Activated T-helper 17 cell treated with anti-CD3 and anti-CD28 coated beads, Interleukin-2, amount 50 U/mL, for 72 hours (primary cell): ENCODE data around the gene PLAGL1. TPM values are rescaled to one million over a fixed set of nuclear protein-coding genes. Genes with fewer than 3 reads are reported as not detected.
A peak's percentile ranks its signal among the peaks of the same experiment; 100 is the strongest.
"Not testable (repeated sequence)": the region's sequence is repeated elsewhere in the genome, so short reads cannot be mapped to it uniquely, and the experiment has no call there.

Experiments used
- ATAC-seq: fragments of 150-1000 bp; cut with Tn5 transposase; replicated peaks from 2 replicates; pipeline ENCODE4 v1.10.0; 2021; ENCODE audit warnings: mild to moderate bottlenecking, moderate library complexity
- H3K27ac Mint-ChIP-seq: one replicate; pipeline ENCODE4 v1.8.0; 2022; ENCODE audit warnings: mixed read lengths
- H3K27me3 Mint-ChIP-seq: one replicate; pipeline ENCODE4 v1.8.0; 2022; ENCODE audit warnings: mixed read lengths
- H3K36me3 Mint-ChIP-seq: one replicate; pipeline ENCODE4 v1.8.0; 2022; ENCODE audit warnings: low read depth, mild to moderate bottlenecking, mixed read lengths
- H3K4me1 Mint-ChIP-seq: one replicate; pipeline ENCODE4 v1.8.0; 2022; ENCODE audit warnings: mixed read lengths
- H3K4me3 Mint-ChIP-seq: one replicate; pipeline ENCODE4 v1.8.0; 2022; ENCODE audit warnings: mild to moderate bottlenecking, mixed read lengths
- H3K9me3 Mint-ChIP-seq: one replicate; pipeline ENCODE4 v1.8.0; 2022; ENCODE audit warnings: mixed read lengths
- total RNA-seq, 2 donors: library from RNA; stranded (reverse); gene quantifications; one replicate each; pipeline ENCODE4 v1.2.3, GENCODE V29; 2022

Gene PLAGL1
- total RNA-seq, 2 donors from 2014 or later: 15.5 to 77.8 TPM

- H3K27me3 Mint-ChIP-seq: no peaks in the 10 kb centered on the region
- H3K36me3 Mint-ChIP-seq: no peaks in the 10 kb centered on the region
- H3K9me3 Mint-ChIP-seq: no peaks in the 10 kb centered on the region
- ATAC-seq: no peak
- no peak overlapping the region for H3K4me3 Mint-ChIP-seq
- H3K4me1 Mint-ChIP-seq: no peaks in the 10 kb centered on the region
- H3K27ac Mint-ChIP-seq: no peak overlapping the region
Observed at GRCh38 chr6:143949535-143949934, 58.5 kb downstream of the PLAGL1 start.

- Mint-ChIP-seq H3K9me3 (no peaks in the 10 kb centered on the region), H3K27ac (no peak overlapping the region), H3K4me1 (no peaks in the 10 kb centered on the region), H3K36me3 (no peaks in the 10 kb centered on the region), H3K4me3 (no peak overlapping the region), H3K27me3 (no peaks in the 10 kb centered on the region)
- ATAC-seq: no peak
Observed at GRCh38 chr6:143948208-143948607, 59.9 kb downstream of the PLAGL1 start.

- Mint-ChIP-seq H3K27me3 (no peaks in the 10 kb centered on the region), H3K4me3 (no peak overlapping the region), H3K27ac (no peak overlapping the region), H3K4me1 (peaks cover 5% of the 10 kb centered on the region), H3K9me3 (no peaks in the 10 kb centered on the region), H3K36me3 (no peaks in the 10 kb centered on the region)
- ATAC-seq: peak; percentile 53
Observed at GRCh38 chr6:143941852-143942627, 66.0 kb downstream of the PLAGL1 start.

GRCh38 chr6:143940011-143940597 lies 68.0 kb downstream of the PLAGL1 start:
- H3K36me3 Mint-ChIP-seq: no peaks in the 10 kb centered on the region
- H3K9me3 Mint-ChIP-seq: no peaks in the 10 kb centered on the region
- ATAC-seq: peak; percentile 76
- H3K27ac Mint-ChIP-seq: peak overlapping the region; percentile 6
- no peaks in the 10 kb centered on the region for H3K27me3 Mint-ChIP-seq
- H3K4me1 Mint-ChIP-seq: peaks cover 5% of the 10 kb centered on the region
- no peak overlapping the region for H3K4me3 Mint-ChIP-seq

GRCh38 chr6:143939364-143939763 lies 68.7 kb downstream of the PLAGL1 start:
- Mint-ChIP-seq H3K27ac (peak overlapping the region; percentile 6), H3K9me3 (no peaks in the 10 kb centered on the region), H3K27me3 (no peaks in the 10 kb centered on the region), H3K4me3 (no peak overlapping the region), H3K36me3 (no peaks in the 10 kb centered on the region), H3K4me1 (peaks cover 5% of the 10 kb centered on the region)
- ATAC-seq: no peak

- peaks cover under 1% of the 10 kb centered on the region for H3K9me3 Mint-ChIP-seq
- peaks cover 5% of the 10 kb centered on the region for H3K4me1 Mint-ChIP-seq
- no peak overlapping the region for H3K27ac Mint-ChIP-seq
Observed at GRCh38 chr6:143937668-143937970, 70.4 kb downstream of the PLAGL1 start.

GRCh38 chr6:143936778-143937667 lies 71.0 kb downstream of the PLAGL1 start:
- ATAC-seq: no peak
- peaks cover 5% of the 10 kb centered on the region for H3K9me3 Mint-ChIP-seq
- no peak overlapping the region for H3K27ac Mint-ChIP-seq
- no peaks in the 10 kb centered on the region for H3K36me3 Mint-ChIP-seq
- H3K4me1 Mint-ChIP-seq: peaks cover 5% of the 10 kb centered on the region
- H3K4me3 Mint-ChIP-seq: no peak overlapping the region
- no peaks in the 10 kb centered on the region for H3K27me3 Mint-ChIP-seq

More at GRCh38 chr6:143937668-143937970, 70.4 kb downstream of the PLAGL1 start:
- no peak for ATAC-seq
- no peak overlapping the region for H3K4me3 Mint-ChIP-seq
- no peaks in the 10 kb centered on the region for H3K27me3 Mint-ChIP-seq
- H3K36me3 Mint-ChIP-seq: no peaks in the 10 kb centered on the region

- Mint-ChIP-seq H3K9me3 (peaks cover 5% of the 10 kb centered on the region), H3K27ac (no peak overlapping the region), H3K36me3 (no peaks in the 10 kb centered on the region), H3K27me3 (no peaks in the 10 kb centered on the region), H3K4me1 (peaks cover 5% of the 10 kb centered on the region), H3K4me3 (no peak overlapping the region)
- ATAC-seq: no peak
Observed at GRCh38 chr6:143936347-143936746, 71.7 kb downstream of the PLAGL1 start.

GRCh38 chr6:143934867-143935266 lies 73.2 kb downstream of the PLAGL1 start:
- ATAC-seq: no peak
- no peak overlapping the region for H3K27ac Mint-ChIP-seq
- H3K4me3 Mint-ChIP-seq: no peak overlapping the region
- H3K4me1 Mint-ChIP-seq: peaks cover 1% of the 10 kb centered on the region
- peaks cover 5% of the 10 kb centered on the region for H3K9me3 Mint-ChIP-seq
- no peaks in the 10 kb centered on the region for H3K27me3 Mint-ChIP-seq
- H3K36me3 Mint-ChIP-seq: no peaks in the 10 kb centered on the region

GRCh38 chr6:143934331-143934730 lies 73.7 kb downstream of the PLAGL1 start:
- Mint-ChIP-seq H3K4me3 (no peak overlapping the region), H3K36me3 (no peaks in the 10 kb centered on the region), H3K27me3 (no peaks in the 10 kb centered on the region), H3K4me1 (no peaks in the 10 kb centered on the region), H3K27ac (no peak overlapping the region), H3K9me3 (peaks cover 5% of the 10 kb centered on the region)
- ATAC-seq: no peak

- no peak overlapping the region for H3K4me3 Mint-ChIP-seq
- H3K27ac Mint-ChIP-seq: no peak overlapping the region
- ATAC-seq: no peak
- no peaks in the 10 kb centered on the region for H3K27me3 Mint-ChIP-seq
- H3K9me3 Mint-ChIP-seq: peaks cover 5% of the 10 kb centered on the region
- no peaks in the 10 kb centered on the region for H3K36me3 Mint-ChIP-seq
- no peaks in the 10 kb centered on the region for H3K4me1 Mint-ChIP-seq
Observed at GRCh38 chr6:143929975-143930374, 78.1 kb downstream of the PLAGL1 start.

- no peaks in the 10 kb centered on the region for H3K4me1 Mint-ChIP-seq
- H3K36me3 Mint-ChIP-seq: no peaks in the 10 kb centered on the region
- no peak overlapping the region for H3K4me3 Mint-ChIP-seq
- peaks cover 5% of the 10 kb centered on the region for H3K9me3 Mint-ChIP-seq
- H3K27me3 Mint-ChIP-seq: no peaks in the 10 kb centered on the region
- ATAC-seq: no peak
- H3K27ac Mint-ChIP-seq: no peak overlapping the region
Observed at GRCh38 chr6:143928853-143929252, 79.2 kb downstream of the PLAGL1 start.

- not testable (repeated sequence) for H3K27me3 Mint-ChIP-seq, H3K4me3 Mint-ChIP-seq, H3K36me3 Mint-ChIP-seq, ATAC-seq, H3K4me1 Mint-ChIP-seq, H3K27ac Mint-ChIP-seq
- H3K9me3 Mint-ChIP-seq: peaks cover 25% of the 10 kb centered on the region
Observed at GRCh38 chr6:143917026-143917425, 91.0 kb downstream of the PLAGL1 start.

GRCh38 chr6:143912671-143913070 lies 95.4 kb downstream of the PLAGL1 start:
- ATAC-seq: no peak
- peaks cover 20% of the 10 kb centered on the region for H3K9me3 Mint-ChIP-seq
- no peak overlapping the region for H3K4me3 Mint-ChIP-seq
- H3K27me3 Mint-ChIP-seq: peaks cover 3% of the 10 kb centered on the region
- H3K4me1 Mint-ChIP-seq: no peaks in the 10 kb centered on the region
- no peaks in the 10 kb centered on the region for H3K36me3 Mint-ChIP-seq
- H3K27ac Mint-ChIP-seq: no peak overlapping the region

GRCh38 chr6:143911028-143911427 lies 97.0 kb downstream of the PLAGL1 start:
- Mint-ChIP-seq H3K36me3 (no peaks in the 10 kb centered on the region), H3K9me3 (peaks cover 16% of the 10 kb centered on the region), H3K4me3 (no peak overlapping the region), H3K4me1 (no peaks in the 10 kb centered on the region), H3K27ac (no peak overlapping the region), H3K27me3 (peaks cover 3% of the 10 kb centered on the region)
- no peak for ATAC-seq
